Stimulated activated CD4-positive, alpha-beta T cell treated with anti-CD3 and anti-CD28 coated beads, Interleukin-4, amount 100 ng/mL, for 48 hours (primary cell): ENCODE measurements around the gene HDAC9.

Source experiments
- DNase-seq, 2 donors: peaks; one replicate each; pipeline ENCODE4 v3.0.0-alpha.2; 2020; ENCODE audit warnings: low read depth in 2 of 2

HDAC9 gene

GRCh38 chr7:18555120-18555519, 59.6 kb downstream of the HDAC9 start:
- DNase-seq, result no peak

GRCh38 chr7:18555968-18556367, 60.4 kb downstream of the HDAC9 start:
- DNase-seq, result no peak

DNA sequence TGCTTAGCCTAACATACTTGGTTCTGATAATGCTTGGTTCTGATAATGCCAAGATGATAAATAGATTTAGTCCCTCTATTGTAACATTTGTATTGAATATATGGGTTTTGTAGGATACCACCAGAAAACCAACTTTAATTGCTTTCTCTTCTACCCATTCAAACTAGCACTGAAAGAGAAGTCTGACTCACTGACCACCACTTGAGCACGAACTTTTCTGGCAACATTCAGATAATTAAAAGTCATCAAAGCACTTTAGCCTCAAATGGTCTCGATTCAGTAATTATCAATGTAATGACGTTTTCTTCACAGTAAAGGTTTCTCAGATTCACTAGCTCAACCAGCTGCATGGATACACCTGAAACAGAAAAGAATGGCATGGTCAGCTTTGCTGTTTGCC, 63.0 kb downstream of the HDAC9 start:
- no peak for DNase-seq

GRCh38 chr7:18558910-18559309, 63.4 kb downstream of the HDAC9 start:
- no peak for DNase-seq

- DNase-seq, result no peak
These were observed 64.2 kb downstream of the HDAC9 start for GRCh38 chr7:18559756-18560155.

DNA sequence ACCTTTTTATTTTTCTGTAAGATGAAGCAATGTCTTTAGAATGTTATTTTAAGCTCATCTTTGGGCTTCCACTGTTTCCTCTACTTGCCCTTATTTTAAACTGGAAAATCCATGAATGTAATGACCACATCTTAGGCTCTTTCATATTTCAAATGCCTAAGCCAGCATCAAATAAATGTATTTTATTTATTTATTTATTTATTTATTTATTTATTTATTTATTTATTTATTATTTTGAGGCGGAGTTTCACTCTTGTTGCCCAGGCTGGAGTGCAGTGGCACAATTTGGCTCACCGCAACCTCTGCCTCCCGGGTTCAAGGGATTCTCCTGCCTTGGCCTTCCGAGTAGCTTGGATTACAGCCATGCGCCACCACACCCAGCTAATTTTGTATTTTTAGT, 69.2 kb downstream of the HDAC9 start:
- DNase-seq, result no peak

DNA sequence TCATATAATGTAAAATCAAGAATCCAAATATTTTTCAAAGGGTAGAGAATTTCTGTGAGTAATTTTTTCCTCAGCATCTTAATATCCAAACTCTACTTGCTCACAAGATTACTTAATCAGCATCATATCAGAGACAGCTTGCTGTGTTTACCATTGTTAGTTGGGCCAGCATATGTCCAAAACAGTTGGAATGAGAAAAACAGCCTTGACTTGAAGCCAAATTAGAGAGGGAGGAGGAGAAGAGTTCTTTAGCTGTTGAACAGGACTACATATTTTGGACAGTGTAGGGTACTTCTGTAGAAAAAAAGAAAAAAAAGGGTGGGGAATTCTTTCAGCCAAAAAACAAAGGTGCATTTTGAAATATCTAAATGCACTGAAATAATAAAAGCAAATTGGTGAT, 69.8 kb downstream of the HDAC9 start:
- no peak for DNase-seq

- no peak for DNase-seq
These were observed 70.7 kb downstream of the HDAC9 start for GRCh38 chr7:18566205-18566604.

DNA sequence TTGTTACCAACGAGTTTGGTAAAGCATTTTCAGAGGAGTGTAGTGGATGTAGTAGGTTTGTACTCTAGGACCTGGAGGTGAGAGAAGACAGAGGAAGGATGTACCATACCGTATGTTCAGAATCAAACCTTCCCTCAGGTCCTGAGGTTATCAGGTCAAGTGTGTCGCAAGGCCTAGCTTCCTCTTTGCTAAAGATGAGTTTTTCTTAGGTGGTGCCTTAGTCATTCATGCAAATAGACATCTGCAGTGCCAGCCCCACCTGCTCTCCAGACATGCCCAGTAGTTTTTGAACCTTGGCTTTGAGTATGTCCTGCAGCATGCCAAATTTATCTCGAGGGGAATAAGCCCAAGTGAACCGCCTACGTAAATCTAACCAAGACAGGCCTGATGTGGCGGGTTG, 71.3 kb downstream of the HDAC9 start:
- DNase-seq, result no peak

- no peak for DNase-seq
These were observed 74.9 kb downstream of the HDAC9 start for GRCh38 chr7:18570441-18570840.

DNA sequence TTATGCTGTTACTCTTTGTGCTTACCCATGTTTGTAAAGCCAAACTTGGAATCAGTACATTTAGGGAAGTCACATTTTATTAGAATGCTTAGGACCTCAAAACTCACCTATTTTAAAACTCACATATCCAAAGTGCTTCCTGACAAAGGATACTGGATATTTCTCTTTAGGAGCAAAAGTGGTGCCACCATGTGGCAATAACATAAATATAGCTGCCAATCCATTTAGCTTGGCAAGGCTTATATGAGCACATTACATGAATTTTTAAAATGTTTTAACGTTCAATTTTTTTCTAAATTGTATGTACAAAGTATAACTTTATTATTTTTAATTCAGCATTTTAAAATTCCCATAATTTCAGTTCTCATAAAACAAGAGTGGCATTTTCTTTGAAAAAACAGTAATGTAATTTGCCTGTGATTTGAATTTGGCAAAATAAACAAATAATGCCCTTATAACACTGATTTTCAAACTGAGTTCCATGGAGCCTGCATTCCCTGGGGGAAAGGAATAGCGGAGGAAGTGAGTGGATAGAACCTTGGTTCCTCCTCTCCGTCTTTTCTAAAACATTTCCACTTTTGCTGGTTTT, 75.4 kb downstream of the HDAC9 start:
- DNase-seq, result no peak

GRCh38 chr7:18572154-18572553, 76.6 kb downstream of the HDAC9 start:
- DNase-seq, result no peak

DNA sequence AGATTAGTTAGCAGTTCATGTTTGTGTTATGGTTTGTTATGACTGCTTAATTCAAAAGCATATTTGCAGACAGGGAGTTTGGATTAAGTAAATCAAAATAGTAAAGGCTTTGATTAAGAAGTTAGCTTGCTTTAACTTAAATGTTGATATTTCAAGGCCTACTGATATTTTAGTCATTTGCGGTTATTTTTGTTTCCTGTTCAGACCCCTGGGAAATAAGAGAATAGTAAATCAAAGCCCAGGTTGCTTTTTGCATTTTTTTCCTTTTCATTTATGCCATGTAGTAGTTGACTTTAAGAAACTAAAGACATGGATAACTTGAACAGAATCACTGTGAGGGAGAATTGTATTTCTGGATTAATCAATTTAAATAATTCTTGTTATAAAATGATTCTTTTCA, 77.3 kb downstream of the HDAC9 start:
- DNase-seq, result no peak

- DNase-seq, result no peak
These were observed 78.1 kb downstream of the HDAC9 start for GRCh38 chr7:18573410-18574234.

GRCh38 chr7:18574235-18574540, 78.6 kb downstream of the HDAC9 start:
- DNase-seq, result no peak

DNA sequence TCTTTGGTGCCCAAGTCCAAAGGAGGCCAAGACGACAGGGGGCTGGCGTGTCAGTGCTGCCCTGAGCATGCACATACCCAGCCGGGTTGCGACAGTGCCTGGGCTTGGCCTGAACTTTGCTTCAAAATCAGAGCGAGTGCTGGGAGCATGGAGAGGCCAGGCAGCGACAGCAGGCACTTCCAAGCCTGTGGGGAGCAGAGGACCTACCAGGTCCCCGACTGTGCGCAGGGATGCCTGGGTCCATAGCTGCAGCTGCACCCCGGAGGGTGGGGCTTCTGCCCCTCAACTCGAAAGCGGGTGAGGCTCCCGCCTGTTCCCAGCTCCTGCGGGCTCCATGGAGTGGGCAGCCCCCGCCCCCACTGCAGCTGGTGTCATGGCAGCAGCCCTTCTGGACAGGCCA, 79.1 kb downstream of the HDAC9 start:
- DNase-seq, result no peak

DNA sequence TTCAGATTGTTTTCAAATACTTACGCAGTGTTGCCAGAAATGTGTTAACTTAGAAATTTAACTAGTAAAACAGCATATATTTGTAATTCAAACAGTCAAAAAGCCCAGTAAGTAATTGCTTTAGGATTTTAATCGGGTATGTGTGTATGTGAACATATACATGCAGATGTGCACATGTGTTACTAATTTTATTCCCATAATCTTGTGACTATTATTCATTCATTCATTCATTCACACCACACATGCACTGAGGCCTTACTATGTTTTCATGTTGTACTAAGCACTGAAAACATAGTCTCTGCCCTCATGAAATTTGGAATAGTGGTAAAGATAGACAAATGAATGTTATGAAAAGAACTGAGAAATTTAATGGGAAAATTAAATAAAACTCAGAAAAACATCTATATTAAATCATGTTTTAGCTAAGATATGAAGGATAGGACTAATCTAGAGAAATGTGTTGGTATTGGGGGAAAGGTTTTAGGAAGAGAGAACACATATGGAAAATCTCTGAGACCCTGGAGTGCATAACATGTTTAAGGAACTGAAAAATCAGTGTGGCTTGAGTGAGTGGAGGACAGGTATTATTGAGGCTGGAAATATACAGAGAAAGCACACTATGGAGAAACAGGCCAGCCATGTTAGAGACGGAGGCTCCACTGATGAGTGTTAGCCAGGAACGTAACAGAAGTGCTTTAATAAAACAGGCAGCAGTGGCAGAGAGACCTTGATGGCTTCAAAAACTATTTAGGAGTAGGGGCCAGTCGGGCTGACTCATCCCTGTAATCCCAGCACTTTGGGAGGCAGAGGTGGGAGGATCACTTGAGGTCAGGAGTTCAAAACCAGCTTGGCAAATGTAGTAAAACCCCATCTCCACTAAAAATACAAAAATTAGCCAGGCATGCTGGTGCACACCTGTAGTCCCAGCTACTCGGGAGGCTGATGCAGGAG, 80.3 kb downstream of the HDAC9 start:
- no peak for DNase-seq

DNA sequence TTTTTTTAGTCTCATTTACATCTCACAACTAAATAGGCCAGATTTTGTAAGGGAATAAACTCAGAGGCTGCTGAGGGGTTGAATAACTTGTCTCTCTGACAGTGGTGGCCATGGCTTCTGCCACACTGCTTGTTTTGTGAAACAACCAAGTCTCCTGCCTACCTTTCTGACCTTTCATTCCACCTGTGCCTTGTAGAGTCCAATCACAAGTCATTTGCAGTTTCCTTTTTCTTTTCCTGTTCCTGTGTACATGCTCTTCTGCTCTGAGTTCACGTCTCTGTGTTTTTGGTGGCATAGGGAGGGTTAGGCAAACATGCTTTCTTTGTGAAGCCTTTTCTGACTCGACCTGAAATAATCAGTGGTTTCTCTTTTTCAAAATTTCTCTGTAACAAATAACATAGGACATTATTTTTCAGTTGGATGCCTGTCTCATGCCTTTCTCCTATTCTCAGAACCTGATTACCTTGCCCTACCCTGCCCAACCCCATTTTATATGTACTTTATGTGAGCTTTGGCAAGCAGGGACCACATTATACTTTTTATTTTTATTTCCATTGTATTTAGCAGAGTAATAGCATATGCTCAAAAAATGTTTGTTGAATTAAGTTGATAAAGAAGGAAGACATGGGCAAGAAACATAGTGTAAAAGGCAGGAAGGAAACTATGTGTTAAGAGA, 81.7 kb downstream of the HDAC9 start:
- DNase-seq, result no peak

GRCh38 chr7:18579698-18580097, 84.1 kb downstream of the HDAC9 start:
- no peak for DNase-seq

- DNase-seq, result no peak
These were observed 85.4 kb downstream of the HDAC9 start for GRCh38 chr7:18580950-18581349.

DNA sequence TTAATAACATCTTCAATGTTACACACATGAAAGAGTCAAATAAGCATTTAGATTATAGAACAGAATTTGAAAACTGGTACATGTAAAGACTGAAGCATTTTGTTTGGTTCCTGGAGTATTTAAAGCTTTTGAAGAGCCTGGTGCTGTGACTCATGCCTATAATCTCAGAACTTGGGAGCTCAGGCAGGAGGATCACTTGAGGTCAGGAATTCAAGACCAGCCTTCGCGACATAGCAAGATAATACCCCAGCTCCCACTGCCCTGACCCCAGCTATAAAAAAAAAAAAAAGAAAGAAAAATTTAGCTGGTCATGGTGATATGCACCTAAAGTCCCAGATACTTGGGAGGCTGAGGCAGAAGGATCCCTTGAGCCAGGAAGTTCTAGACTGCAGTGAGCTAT, 87.8 kb downstream of the HDAC9 start:
- DNase-seq, result no peak

GRCh38 chr7:18590241-18590640, 94.7 kb downstream of the HDAC9 start:
- no peak for DNase-seq
